Measurements from ENCODE around the gene C1QTNF6. TPM values are rescaled to one million over a fixed set of nuclear protein-coding genes. Genes with fewer than 3 reads are reported as not detected.

The C1QTNF6 gene
- total RNA-seq, 1 donor from 2014 or later, result 6.0 TPM

DNA sequence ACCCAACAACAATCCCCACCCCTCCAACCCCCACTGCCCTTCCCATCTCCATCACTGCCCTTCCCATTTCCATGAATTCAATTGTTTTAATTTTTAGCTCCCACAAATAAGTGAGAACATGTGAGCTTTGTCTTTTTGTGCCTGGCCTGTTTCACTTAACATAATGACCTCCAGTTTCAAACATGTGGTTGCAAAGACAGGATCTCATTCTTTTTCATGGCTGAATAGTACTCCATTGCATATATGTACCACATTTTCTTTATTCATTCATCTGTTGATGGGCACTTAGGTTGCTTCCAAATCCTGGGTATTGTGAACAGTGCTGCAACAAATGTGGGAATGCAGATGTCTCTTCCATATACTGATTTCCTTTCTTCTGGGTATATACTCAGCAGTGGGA, 37.3 kb downstream of the C1QTNF6 start:
- peaks cover 22% of the 10 kb centered on the region for H3K27me3 Mint-ChIP-seq (ENCODE audit: low read depth, unreplicated experiment)
- no peak overlapping the region for H3K9ac ChIP-seq (ENCODE audit: low read length)
- H3K36me3 ChIP-seq (ENCODE audit: insufficient read depth, low read length), result no peaks in the 10 kb centered on the region
- no peak for DNase-seq (ENCODE audit: low read depth)
- TF ChIP-seq EZH2 (IDR thresholded peaks at IDR 0.05; ENCODE audit: insufficient read depth, low read length), result no peak
- TF ChIP-seq, protein P1, sequence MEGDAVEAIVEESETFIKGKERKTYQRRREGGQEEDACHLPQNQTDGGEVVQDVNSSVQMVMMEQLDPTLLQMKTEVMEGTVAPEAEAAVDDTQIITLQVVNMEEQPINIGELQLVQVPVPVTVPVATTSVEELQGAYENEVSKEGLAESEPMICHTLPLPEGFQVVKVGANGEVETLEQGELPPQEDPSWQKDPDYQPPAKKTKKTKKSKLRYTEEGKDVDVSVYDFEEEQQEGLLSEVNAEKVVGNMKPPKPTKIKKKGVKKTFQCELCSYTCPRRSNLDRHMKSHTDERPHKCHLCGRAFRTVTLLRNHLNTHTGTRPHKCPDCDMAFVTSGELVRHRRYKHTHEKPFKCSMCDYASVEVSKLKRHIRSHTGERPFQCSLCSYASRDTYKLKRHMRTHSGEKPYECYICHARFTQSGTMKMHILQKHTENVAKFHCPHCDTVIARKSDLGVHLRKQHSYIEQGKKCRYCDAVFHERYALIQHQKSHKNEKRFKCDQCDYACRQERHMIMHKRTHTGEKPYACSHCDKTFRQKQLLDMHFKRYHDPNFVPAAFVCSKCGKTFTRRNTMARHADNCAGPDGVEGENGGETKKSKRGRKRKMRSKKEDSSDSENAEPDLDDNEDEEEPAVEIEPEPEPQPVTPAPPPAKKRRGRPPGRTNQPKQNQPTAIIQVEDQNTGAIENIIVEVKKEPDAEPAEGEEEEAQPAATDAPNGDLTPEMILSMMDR (IDR thresholded peaks at IDR 0.05; ENCODE audit: insufficient read depth, low read depth, low read length), result no peak
- H3K79me2 ChIP-seq (ENCODE audit: insufficient read depth, low read length), result no peaks in the 10 kb centered on the region
- H3K36me3 Mint-ChIP-seq (ENCODE audit: low read depth, unreplicated experiment), result peaks cover 3% of the 10 kb centered on the region
- peaks cover 6% of the 10 kb centered on the region for H3K27me3 ChIP-seq (ENCODE audit: insufficient read depth, low read length)
- H2AFZ ChIP-seq (ENCODE audit: low read depth, low read length), result no peak overlapping the region
- H3K4me3 Mint-ChIP-seq (ENCODE audit: unreplicated experiment), result no peak overlapping the region
- H3K4me1 Mint-ChIP-seq (ENCODE audit: low read depth, unreplicated experiment), result peaks cover 4% of the 10 kb centered on the region
- no peak overlapping the region for H3K27ac Mint-ChIP-seq (ENCODE audit: unreplicated experiment)
- FAIRE-seq, result no peak
- H3K4me3 ChIP-seq (ENCODE audit: insufficient read depth, low read depth, low read length), result no peak overlapping the region
- peaks cover 6% of the 10 kb centered on the region for H3K9me3 Mint-ChIP-seq (ENCODE audit: unreplicated experiment)
- no peak overlapping the region for H3K27ac ChIP-seq (ENCODE audit: low read depth, low read length)
- peaks cover 5% of the 10 kb centered on the region for H3K9me3 ChIP-seq (ENCODE audit: insufficient read depth, low read depth, low read length)
- H3K4me1 ChIP-seq (ENCODE audit: insufficient read depth, low read length), result peaks cover 6% of the 10 kb centered on the region
- no peak overlapping the region for H3K4me2 ChIP-seq (ENCODE audit: low read length)
- no peaks in the 10 kb centered on the region for H4K20me1 ChIP-seq (ENCODE audit: insufficient read depth, low read length)

DNA sequence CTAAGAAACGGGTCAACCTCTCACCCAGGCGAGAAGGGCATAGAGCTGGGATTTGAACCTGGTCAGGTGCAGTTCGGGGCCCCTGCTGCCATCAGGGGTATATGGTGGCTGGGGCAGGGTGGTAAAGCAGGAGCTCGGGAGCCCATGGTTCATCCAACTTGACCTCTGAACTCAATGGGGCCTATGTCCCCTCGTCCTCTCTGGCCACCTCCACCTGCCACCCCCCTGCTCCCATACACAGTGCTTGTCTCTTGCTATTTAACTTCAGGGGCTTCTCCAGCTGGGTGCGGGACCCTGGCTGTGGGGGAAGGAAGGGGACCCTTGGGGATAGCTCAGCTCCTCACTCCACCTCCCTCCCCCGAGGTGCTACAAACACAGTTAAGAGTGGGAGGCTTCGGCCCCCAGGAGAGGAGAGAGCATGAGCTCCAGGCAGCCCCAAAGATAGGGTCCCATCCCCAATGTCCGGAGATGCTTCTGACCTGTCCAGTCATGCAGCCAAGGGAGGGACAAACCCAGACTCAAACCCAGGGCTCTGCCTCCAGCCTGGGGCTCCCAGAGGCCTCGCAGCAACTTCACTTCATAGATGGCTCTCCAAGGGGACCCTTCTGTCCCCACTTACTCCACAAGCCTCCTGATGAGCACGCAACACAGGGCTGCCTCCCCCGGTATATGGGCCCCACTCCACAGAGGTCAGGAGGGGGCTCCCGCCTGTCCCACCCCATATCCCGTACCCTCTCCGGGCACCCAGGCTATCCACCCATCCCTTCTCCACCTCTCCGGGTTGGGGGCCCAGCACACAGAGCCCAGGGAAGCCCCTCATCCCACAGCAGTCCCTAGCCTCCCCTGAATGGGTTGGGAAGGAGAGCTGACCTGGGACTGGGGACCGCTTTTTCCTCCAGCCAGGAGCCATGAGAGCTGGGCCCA, 39.0 kb downstream of the C1QTNF6 start:
- Histone ChIP-seq H3K27me3 (ENCODE audit: insufficient read depth, low read length) (peaks cover 9% of the 10 kb centered on the region), H3K79me2 (ENCODE audit: insufficient read depth, low read length) (no peaks in the 10 kb centered on the region), H4K20me1 (ENCODE audit: insufficient read depth, low read length) (no peaks in the 10 kb centered on the region), H3K36me3 (ENCODE audit: insufficient read depth, low read length) (no peaks in the 10 kb centered on the region), H3K4me1 (ENCODE audit: insufficient read depth, low read length) (peaks cover 3% of the 10 kb centered on the region), H3K9ac (ENCODE audit: low read length) (no peak overlapping the region), H3K27ac (ENCODE audit: low read depth, low read length) (no peak overlapping the region), H3K9me3 (ENCODE audit: insufficient read depth, low read depth, low read length) (no peaks in the 10 kb centered on the region), H3K4me2 (ENCODE audit: low read length) (peak overlapping the region; percentile 39), H2AFZ (ENCODE audit: low read depth, low read length) (peak overlapping the region; percentile 26), H3K4me3 (ENCODE audit: insufficient read depth, low read depth, low read length) (no peak overlapping the region)
- TF ChIP-seq EZH2 (IDR thresholded peaks at IDR 0.05; ENCODE audit: insufficient read depth, low read length), result no peak
- TF ChIP-seq, protein P1 (IDR thresholded peaks at IDR 0.05; ENCODE audit: insufficient read depth, low read depth, low read length), result no peak
- Mint-ChIP-seq H3K27ac (ENCODE audit: unreplicated experiment) (no peak overlapping the region), H3K4me1 (ENCODE audit: low read depth, unreplicated experiment) (peaks cover 4% of the 10 kb centered on the region), H3K9me3 (ENCODE audit: unreplicated experiment) (no peaks in the 10 kb centered on the region), H3K4me3 (ENCODE audit: unreplicated experiment) (no peak overlapping the region), H3K27me3 (ENCODE audit: low read depth, unreplicated experiment) (peaks cover 27% of the 10 kb centered on the region), H3K36me3 (ENCODE audit: low read depth, unreplicated experiment) (no peaks in the 10 kb centered on the region)
- no peak for FAIRE-seq
- no peak for DNase-seq (ENCODE audit: low read depth)

All from astrocyte (in vitro differentiated cells and primary cell).